ENCODE results near the gene SLIT3.

GRCh38 chr5:168645195-168645594 is 655.7 kb downstream of the SLIT3 start:
- TF ChIP-seq CTCF (conservative IDR thresholded peaks at IDR 0.05; ENCODE audit: low read length) = no peak
- no peak for TF ChIP-seq EZH2phosphoT487 (IDR thresholded peaks at IDR 0.05; ENCODE audit: borderline replicate concordance)

All from Loucy (cell line).